Activated T-cell treated with anti-CD3 and anti-CD28 coated beads, Interleukin-2, amount 50 U/mL, for 4 hours (primary cell): ENCODE data around the gene TMPRSS12. TPM values are rescaled to one million over a fixed set of nuclear protein-coding genes. Genes with fewer than 3 reads are reported as not detected.
A peak's percentile ranks its signal among the peaks of the same experiment; 100 is the strongest.
"Not testable (repeated sequence)": the region's sequence is repeated elsewhere in the genome, so short reads cannot be mapped to it uniquely, and the experiment has no call there.

Experiments used
- ATAC-seq, 2 donors: fragments of 200-7000 bp; cut with Tn5 transposase; one replicate each; pipeline ENCODE4 v1.10.0; 2021
- DNase-seq: peaks from one replicate; pipeline ENCODE4 v3.0.0-alpha.2; 2020
- H3K27me3 Mint-ChIP-seq: one replicate; pipeline ENCODE4 v1.8.0; 2021; ENCODE audit warnings: low read depth, mixed read lengths
- H3K36me3 Mint-ChIP-seq: one replicate; pipeline ENCODE4 v1.8.0; 2022; ENCODE audit warnings: mixed read lengths; ENCODE audit not compliant: insufficient read depth
- H3K4me1 Mint-ChIP-seq: one replicate; pipeline ENCODE4 v1.8.0; 2021; ENCODE audit warnings: low read depth, mixed read lengths
- H3K4me3 Mint-ChIP-seq: one replicate; pipeline ENCODE4 v1.8.0; 2021; ENCODE audit warnings: mild to moderate bottlenecking, moderate library complexity, mixed read lengths
- H3K9me3 Mint-ChIP-seq: one replicate; pipeline ENCODE4 v1.8.0; 2021; ENCODE audit warnings: mixed read lengths
- total RNA-seq, 3 donors: library from RNA; stranded (reverse); gene quantifications; one replicate each; pipeline ENCODE4 v1.2.1, GENCODE V29; 2021

TMPRSS12 gene
- total RNA-seq, 3 donors from 2014 or later = not detected

DNA sequence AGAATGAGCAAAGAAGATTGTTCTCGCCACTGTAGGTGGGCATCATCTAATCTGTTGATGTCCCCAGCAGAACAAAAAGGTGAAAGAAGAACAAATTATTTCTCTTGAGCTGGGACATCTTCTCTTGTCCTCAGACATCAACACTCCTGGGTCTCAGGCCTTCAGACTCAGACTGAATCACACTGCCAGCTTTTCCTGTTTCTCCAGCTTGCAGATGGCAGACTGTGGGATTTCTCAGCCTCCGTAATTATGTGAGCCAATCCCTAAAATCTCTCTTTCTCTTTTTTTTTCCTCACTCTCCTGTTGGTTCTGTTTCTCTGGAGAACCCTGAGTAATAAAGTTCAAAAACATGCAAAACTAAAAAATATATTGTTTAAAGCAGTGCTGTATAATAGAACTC is 3.7 kb upstream of the TMPRSS12 start:
- Mint-ChIP-seq H3K27me3 (peaks cover 26% of the 10 kb centered on the region), H3K4me1 (no peaks in the 10 kb centered on the region), H3K9me3 (peaks cover 10% of the 10 kb centered on the region), H3K36me3 (no peaks in the 10 kb centered on the region), H3K4me3 (no peak overlapping the region)
- ATAC-seq = no peak
- DNase-seq = no peak

DNA sequence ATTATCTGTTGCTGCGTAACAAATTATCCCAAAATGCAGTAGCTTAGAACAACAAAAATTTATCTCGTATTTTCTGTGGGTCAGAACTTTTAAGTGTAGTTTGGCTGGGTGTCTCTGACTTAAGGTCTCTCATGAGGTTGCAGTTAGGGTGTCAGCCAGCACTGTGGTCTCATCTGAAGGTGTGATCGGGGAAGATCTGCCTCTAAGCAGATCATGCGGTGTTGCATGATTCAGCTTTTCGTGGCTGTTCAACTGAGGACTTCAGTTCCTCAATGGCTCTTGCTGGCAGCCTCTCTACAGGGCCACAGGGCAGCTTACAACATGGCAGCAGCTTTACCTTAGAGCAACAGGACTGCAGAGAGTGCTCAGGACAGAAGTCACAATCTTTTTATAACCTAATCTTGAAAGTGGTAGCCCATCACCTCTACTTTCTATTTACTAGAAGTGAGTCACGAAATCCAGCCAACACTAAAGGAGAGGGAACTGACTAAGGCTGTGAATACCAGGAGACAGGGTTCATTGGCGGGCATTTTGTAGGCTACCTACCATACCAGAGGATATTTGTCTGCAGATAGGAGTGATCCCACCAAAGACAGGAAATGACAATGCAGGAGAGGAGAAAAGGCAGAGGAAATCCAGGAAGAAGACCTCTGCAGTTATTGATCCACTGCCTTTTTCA is 1.8 kb upstream of the TMPRSS12 start:
- Mint-ChIP-seq H3K27me3 (peaks cover 23% of the 10 kb centered on the region), H3K9me3 (peaks cover 5% of the 10 kb centered on the region), H3K4me1 (no peaks in the 10 kb centered on the region), H3K36me3 (no peaks in the 10 kb centered on the region), H3K4me3 (no peak overlapping the region)
- ATAC-seq (peak in 1 of 2 donors; percentile 18), DNase-seq (no peak)

DNA sequence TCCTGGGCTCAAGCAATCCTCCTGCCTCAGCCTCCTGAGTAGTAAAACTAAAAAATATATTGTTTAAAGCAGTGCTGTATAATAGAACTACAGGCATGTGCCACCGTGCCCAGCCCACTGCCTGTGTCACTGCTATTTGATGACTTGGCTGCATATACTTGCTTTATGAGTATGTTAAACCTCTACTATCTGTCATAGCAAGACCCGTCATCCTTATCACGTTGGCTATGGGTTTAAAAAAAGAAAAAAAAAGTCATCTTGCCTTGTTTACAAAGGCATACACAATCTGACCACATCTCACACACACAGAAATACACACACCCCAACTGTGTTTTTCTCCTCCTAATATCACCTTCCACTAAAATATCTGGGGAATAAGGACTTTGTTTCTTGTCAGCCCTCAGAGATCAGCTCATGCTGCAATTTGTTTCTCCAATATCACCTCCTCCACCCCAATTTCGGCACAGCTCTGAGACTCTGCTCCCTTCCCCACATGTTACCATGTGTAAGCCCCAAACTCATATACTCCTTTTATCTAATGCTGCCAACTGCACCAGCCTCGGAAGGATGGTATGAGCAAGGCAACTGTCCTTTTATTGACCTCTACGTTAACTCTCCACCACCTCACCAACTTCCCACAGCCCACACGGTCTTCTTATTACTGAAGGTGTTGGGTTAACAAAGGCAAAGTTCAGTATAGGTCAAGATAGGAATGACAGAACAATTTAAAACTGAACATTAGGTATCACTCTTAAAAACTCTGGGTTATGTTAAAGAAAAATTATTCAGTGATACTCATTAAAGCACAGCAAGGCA is 802 bp upstream of the TMPRSS12 start:
- no peaks in the 10 kb centered on the region for H3K4me1 Mint-ChIP-seq
- H3K36me3 Mint-ChIP-seq = no peaks in the 10 kb centered on the region
- peak in 1 of 2 donors; percentile 58 for ATAC-seq
- H3K27me3 Mint-ChIP-seq = peaks cover 18% of the 10 kb centered on the region
- H3K9me3 Mint-ChIP-seq = peaks cover 5% of the 10 kb centered on the region
- DNase-seq = no peak
- H3K4me3 Mint-ChIP-seq = no peak overlapping the region

DNA sequence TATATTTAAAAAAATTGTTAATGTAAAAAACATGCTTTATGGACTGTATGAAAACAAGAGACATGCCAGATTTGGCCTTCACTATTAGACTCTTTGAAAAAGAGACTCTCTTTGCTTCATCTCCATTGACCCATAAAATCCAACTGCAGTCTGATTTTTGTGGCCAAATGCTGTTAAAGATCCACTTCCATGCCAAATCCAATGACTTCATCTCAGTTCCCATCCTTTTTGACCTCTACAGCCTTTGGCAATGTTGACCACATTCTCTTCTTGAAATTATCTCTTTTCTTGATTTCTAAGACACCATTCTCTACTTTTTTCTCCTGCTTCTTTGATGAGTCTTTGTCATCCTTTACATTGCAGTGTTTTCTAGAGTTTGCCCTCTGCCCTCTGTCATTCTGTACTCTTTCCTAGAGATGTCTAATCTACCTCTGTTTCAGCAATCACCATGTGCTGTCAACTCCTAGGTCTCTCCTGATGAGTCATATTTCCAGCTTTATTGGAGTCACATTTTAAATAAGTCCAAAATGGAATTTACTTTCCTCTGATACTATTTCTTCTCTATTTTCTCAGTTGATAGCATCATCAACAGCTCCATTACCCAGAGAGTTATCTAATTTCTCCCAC is 2.4 kb downstream of the TMPRSS12 start:
- DNase-seq (no peak), ATAC-seq (no peak)
- H3K4me3 Mint-ChIP-seq = no peak overlapping the region
- H3K27me3 Mint-ChIP-seq = peaks cover 20% of the 10 kb centered on the region
- no peaks in the 10 kb centered on the region for H3K4me1 Mint-ChIP-seq
- peaks cover 5% of the 10 kb centered on the region for H3K9me3 Mint-ChIP-seq
- H3K36me3 Mint-ChIP-seq = no peaks in the 10 kb centered on the region

DNA sequence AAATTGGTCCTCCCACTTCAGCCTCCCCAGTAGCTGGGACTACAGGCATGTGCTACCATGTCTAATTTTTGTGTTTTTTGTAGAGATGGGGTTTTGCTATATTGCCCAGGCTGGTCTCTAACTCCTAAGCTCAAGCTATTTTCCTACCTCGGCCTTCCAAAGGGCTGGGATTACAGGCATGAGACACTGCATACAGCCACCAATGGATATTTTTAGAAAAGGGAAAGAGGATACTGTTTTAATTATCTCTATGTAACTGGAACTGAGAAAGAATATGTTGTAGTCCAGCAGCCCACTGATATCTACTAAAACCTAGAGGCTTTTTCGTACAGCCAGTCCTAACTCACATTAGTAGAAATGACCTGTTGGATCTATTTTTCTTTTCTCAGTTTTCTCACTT is 6.2 kb downstream of the TMPRSS12 start:
- peaks cover 2% of the 10 kb centered on the region for H3K36me3 Mint-ChIP-seq
- no peak overlapping the region for H3K4me3 Mint-ChIP-seq
- no peaks in the 10 kb centered on the region for H3K4me1 Mint-ChIP-seq
- DNase-seq (no peak), ATAC-seq (no peak)
- peaks cover 25% of the 10 kb centered on the region for H3K27me3 Mint-ChIP-seq
- peaks cover 3% of the 10 kb centered on the region for H3K9me3 Mint-ChIP-seq

DNA sequence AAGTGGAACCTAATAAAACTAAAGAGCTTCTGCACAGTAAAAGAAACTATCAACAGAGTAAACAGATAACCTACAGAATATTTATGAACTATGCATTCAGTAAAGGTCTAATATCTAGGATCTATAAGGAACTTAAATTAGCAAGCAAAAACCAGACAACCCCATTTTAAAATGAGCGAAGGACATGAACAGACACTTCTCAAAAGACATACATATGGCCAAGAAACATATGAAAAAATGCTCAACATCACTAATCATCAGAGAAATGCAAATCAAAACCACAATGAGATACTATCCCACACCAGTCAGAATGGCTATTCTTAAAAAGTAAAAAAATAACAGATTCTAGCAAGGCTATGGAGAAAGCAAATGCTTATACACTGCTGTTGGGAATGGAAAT is 12.5 kb downstream of the TMPRSS12 start:
- H3K36me3 Mint-ChIP-seq, H3K9me3 Mint-ChIP-seq, H3K4me3 Mint-ChIP-seq, ATAC-seq, H3K4me1 Mint-ChIP-seq, DNase-seq: not testable (repeated sequence)
- peaks cover 15% of the 10 kb centered on the region for H3K27me3 Mint-ChIP-seq

DNA sequence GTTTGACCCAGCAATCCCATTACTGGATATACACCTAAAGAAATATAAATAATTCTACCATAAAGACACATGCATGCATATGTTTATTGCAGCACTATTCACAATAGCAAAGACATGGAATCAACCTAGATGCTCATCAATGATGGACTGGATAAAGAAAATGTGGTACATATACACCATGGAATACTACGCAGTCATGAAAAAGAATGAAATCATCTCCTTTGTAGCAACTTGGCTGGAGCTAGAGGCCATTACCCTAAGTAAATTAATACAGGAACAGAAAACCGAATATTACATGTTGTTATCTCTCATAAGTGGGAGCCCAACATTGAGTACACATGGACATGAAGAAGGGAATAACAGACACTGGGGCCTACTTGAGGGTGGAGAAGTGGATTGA is 13.0 kb downstream of the TMPRSS12 start:
- not testable (repeated sequence) for H3K4me1 Mint-ChIP-seq, H3K9me3 Mint-ChIP-seq, ATAC-seq, H3K4me3 Mint-ChIP-seq, DNase-seq, H3K36me3 Mint-ChIP-seq
- H3K27me3 Mint-ChIP-seq = peaks cover 13% of the 10 kb centered on the region

DNA sequence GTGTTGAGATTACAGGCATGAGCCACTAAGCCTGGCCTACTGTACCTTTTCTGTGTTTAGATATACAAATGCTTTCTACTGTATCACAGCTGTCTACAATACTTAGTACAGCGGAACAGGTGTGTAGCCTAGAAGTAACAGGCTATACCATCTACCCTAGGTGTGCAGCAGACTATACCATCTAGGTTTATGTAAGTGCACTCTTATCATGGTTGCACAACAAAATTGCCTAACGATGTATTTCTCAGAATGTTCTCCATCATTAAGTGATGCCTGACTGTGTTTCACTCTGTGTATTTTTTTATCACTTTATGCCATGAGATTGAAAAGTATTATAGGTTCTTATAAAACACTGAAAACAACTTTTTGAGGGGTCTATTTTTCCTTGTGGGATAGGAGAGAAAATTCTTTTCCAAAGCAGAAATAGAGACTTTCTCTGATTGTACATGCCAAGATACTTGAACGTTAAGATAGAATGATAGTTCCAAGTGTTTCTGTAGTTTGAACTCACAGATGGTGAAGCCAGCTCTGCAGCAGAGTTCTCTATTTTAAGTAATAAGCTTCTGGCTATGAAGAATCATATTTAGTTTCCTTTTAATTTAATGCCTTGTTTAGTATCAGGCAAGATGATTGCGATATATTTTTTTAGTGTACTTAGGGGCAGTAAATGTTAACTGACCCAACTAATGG is 17.0 kb downstream of the TMPRSS12 start:
- no peak overlapping the region for H3K4me3 Mint-ChIP-seq
- peaks cover 4% of the 10 kb centered on the region for H3K36me3 Mint-ChIP-seq
- H3K4me1 Mint-ChIP-seq = peaks cover 2% of the 10 kb centered on the region
- no peaks in the 10 kb centered on the region for H3K9me3 Mint-ChIP-seq
- peaks cover 2% of the 10 kb centered on the region for H3K27me3 Mint-ChIP-seq
- ATAC-seq = no peak
- DNase-seq = no peak

DNA sequence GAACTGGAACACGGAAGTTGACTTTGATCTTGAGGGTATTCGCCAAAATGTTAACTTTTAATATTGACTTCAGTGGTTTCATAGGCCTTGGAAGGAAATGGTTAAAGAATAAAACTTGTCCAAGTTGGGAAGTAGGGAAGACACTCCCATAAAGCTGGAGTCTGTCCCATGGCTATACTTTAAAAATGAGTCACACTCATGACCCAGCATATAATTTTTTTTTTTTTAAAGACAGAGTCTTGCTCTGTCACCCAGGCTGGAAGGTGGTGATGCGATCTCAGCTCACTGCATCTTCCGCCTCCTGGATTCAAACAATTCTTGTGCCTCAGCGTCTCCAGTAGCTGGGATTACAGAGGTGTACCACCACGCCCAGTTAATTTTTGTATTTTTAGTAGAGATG is 19.6 kb downstream of the TMPRSS12 start:
- peaks cover under 1% of the 10 kb centered on the region for H3K36me3 Mint-ChIP-seq
- DNase-seq = no peak
- peaks cover 5% of the 10 kb centered on the region for H3K9me3 Mint-ChIP-seq
- peaks cover 11% of the 10 kb centered on the region for H3K4me1 Mint-ChIP-seq
- peaks cover 2% of the 10 kb centered on the region for H3K27me3 Mint-ChIP-seq
- H3K4me3 Mint-ChIP-seq = no peak overlapping the region
- ATAC-seq = no peak

DNA sequence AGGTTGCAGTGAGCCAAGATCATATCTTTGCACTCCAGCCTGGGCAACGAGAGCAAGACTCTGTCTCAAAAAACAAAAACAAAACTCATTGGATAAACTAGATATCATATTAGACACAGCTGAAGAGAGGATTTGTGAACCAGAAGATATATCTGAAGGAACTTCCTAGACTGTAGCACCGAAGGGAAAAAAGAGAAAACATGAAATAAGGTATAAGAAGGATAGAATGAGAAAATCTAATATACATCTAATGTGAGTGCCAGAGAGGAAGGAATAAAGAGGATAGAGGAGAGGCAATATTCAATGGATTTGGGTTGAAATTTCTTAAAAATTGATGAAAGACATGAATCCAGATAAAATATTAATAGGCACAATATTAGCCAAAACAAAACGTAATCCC is 22.5 kb downstream of the TMPRSS12 start:
- H3K36me3 Mint-ChIP-seq = peaks cover 3% of the 10 kb centered on the region
- H3K9me3 Mint-ChIP-seq = peaks cover 11% of the 10 kb centered on the region
- ATAC-seq = no peak

DNA sequence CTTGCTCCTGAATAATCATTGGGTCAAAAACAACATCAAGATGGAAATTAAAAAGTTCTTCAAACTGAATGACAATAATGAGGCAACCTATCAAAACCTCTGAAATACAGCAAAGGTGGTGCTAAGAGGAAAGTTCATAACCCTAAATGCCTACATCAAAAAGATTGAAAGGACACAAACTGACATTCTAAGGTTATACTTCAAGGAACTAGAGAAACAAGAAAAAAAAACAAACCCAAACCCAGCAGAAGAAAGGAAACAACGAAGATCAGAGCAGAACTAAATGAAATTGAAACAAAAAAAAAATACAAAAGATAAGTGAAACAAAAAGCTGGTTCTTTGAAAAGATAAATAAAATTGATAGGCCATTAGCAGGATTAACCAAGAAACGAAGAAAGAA is 26.2 kb downstream of the TMPRSS12 start:
- not testable (repeated sequence) for H3K27me3 Mint-ChIP-seq, DNase-seq, H3K36me3 Mint-ChIP-seq, H3K4me3 Mint-ChIP-seq, ATAC-seq
- H3K4me1 Mint-ChIP-seq = peaks cover 25% of the 10 kb centered on the region
- peaks cover 11% of the 10 kb centered on the region for H3K9me3 Mint-ChIP-seq

More for the DNA sequence above, 22.5 kb downstream of the TMPRSS12 start:
- H3K4me3 Mint-ChIP-seq = no peak overlapping the region
- H3K4me1 Mint-ChIP-seq = peaks cover 25% of the 10 kb centered on the region
- DNase-seq = no peak
- peaks cover 6% of the 10 kb centered on the region for H3K27me3 Mint-ChIP-seq

DNA sequence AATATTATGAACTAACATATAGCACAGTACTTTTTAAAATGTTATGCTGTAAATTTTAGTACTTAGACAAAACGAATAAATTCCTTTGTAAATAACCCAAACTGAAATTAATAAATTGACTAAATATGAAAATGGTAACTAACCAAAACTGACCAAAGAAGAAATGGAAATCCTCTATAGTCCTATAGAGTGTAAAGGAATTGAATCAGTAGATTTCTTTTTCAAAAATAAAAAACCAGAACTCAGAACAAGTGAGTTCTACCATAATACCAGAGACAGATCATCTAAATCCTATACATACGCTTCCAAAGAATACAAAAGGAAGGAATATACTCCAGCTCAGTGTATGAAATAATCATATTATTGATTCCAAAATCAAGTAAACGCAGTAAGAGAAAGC is 39.8 kb downstream of the TMPRSS12 start:
- no peaks in the 10 kb centered on the region for H3K36me3 Mint-ChIP-seq
- ATAC-seq = no peak
- H3K4me1 Mint-ChIP-seq = no peaks in the 10 kb centered on the region
- peaks cover 8% of the 10 kb centered on the region for H3K9me3 Mint-ChIP-seq
- no peaks in the 10 kb centered on the region for H3K27me3 Mint-ChIP-seq
- H3K4me3 Mint-ChIP-seq = no peak overlapping the region
- DNase-seq = no peak

DNA sequence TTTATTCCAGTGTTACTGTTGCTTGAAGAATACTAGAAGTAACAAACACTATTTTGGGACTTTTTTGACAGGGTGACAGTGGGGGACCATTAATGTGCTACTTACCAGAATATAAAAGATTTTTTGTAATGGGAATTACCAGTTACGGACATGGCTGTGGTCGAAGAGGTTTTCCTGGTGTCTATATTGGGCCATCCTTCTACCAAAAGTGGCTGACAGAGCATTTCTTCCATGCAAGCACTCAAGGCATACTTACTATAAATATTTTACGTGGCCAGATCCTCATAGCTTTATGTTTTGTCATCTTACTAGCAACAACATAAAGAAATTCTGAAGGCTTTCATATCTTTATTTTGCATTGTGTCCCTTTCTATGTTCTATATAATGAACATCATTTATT is 44.5 kb downstream of the TMPRSS12 start:
- H3K4me3 Mint-ChIP-seq = no peak overlapping the region
- ATAC-seq (no peak), DNase-seq (no peak)
- no peaks in the 10 kb centered on the region for H3K4me1 Mint-ChIP-seq
- H3K36me3 Mint-ChIP-seq = no peaks in the 10 kb centered on the region
- H3K9me3 Mint-ChIP-seq = peaks cover 6% of the 10 kb centered on the region
- no peaks in the 10 kb centered on the region for H3K27me3 Mint-ChIP-seq

DNA sequence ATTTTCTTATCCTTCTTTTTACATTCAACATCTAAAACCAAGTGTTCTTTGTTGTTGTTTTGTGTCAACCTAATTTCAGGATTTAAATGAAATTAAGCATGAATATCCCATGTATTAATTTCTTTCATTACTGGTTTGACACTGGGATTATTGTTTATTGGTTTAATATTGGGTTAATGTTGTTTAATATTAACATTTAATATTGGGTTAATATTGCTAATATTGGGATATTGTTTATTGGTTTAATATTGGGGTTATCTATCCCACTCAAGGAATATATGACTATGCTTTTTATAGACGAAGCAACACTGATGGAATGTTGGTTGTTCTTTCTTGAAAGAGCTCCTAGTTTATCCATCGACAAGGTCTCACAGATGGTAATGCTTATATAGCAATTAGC is 45.9 kb downstream of the TMPRSS12 start:
- DNase-seq = no peak
- Mint-ChIP-seq H3K36me3 (no peaks in the 10 kb centered on the region), H3K27me3 (no peaks in the 10 kb centered on the region), H3K9me3 (no peaks in the 10 kb centered on the region), H3K4me1 (no peaks in the 10 kb centered on the region), H3K4me3 (no peak overlapping the region)
- ATAC-seq = no peak
